GM23338 (cell line): ENCODE measurements around the gene SLC25A18. TPM values are rescaled to one million over a fixed set of nuclear protein-coding genes. Genes with fewer than 3 reads are reported as not detected.

ENCODE experiments used
- CTCF ChIP-seq, 2 experiments: fragments of 200-600 bp in 1 of 2; sonication (generic) in 1 of 2; conservative IDR thresholded peaks; 2 replicates each; pipeline versions ENCODE4 v1.5.1 to v1.6.1; 2016 to 2017; ENCODE audit warnings: antibody characterized with exemption in 2 of 2, low read depth in 2 of 2, mild to moderate bottlenecking in 2 of 2, moderate library complexity in 1 of 2
- ETS1 ChIP-seq: IDR thresholded peaks from 2 replicates; pipeline ENCODE4 v1.6.1; 2016; ENCODE audit warnings: antibody characterized with exemption
- EZH2 ChIP-seq: fragments of 200-600 bp; sonication (generic); IDR thresholded peaks from one replicate; pipeline ENCODE4 v1.8.0; 2017; ENCODE audit warnings: antibody characterized with exemption, mild to moderate bottlenecking, low read depth; ENCODE audit not compliant: unreplicated experiment
- EZH2phosphoT487 ChIP-seq: fragments of 200-600 bp; sonication (generic); IDR thresholded peaks from one replicate; pipeline ENCODE4 v1.8.1; 2018; ENCODE audit warnings: antibody characterized with exemption; ENCODE audit not compliant: unreplicated experiment
- JUNB ChIP-seq: IDR thresholded peaks from one replicate; pipeline ENCODE4 v1.6.1; 2016; ENCODE audit warnings: antibody characterized with exemption; ENCODE audit not compliant: unreplicated experiment
- POLR2AphosphoS5 ChIP-seq: IDR thresholded peaks from 2 replicates; pipeline ENCODE4 v1.6.1; 2016; ENCODE audit warnings: antibody characterized with exemption, low read depth
- REST ChIP-seq: IDR thresholded peaks from one replicate; pipeline ENCODE4 v1.6.1; 2018; ENCODE audit warnings: antibody characterized with exemption; ENCODE audit not compliant: unreplicated experiment
- ZNF462 ChIP-seq: fragments of 250-450 bp; sonication (Bioruptor Pico); IDR thresholded peaks from 2 replicates; pipeline ENCODE4 v1.5.0; 2020; ENCODE audit warnings: mild to moderate bottlenecking, moderate library complexity
- polyA plus RNA-seq: library from polyadenylated mRNA; unstranded; fragments of >200 nt; fragmentation: Nextera tagmentation; extraction: Ambion mirVana; gene quantifications from 2 replicates; pipeline ENCODE4 v1.2.1, GENCODE V29; 2016
- total RNA-seq: library from RNA; depleted of rRNA; stranded (reverse); fragments of >200 nt; shearing (Covaris generic); gene quantifications from 2 replicates; pipeline ENCODE4 v1.2.3, GENCODE V29; 2014

The SLC25A18 gene
- total and polyA plus RNA-seq, 2 experiments from 2014 or later = 1.2 to 1.9 TPM

- no peak for TF ChIP-seq ZNF462
- no peak for TF ChIP-seq EZH2phosphoT487
- no peak for TF ChIP-seq JUNB
- TF ChIP-seq EZH2 = no peak
- TF ChIP-seq POLR2AphosphoS5 = no peak
- no peak for TF ChIP-seq CTCF (conservative IDR thresholded peaks at IDR 0.05; ENCODE audit: low read depth in 2 of 2)
- TF ChIP-seq REST = no peak
- no peak for TF ChIP-seq ETS1
Observed at GRCh38 chr22:17633998-17634323, 70.7 kb downstream of the SLC25A18 start (continued).
